Body of pancreas (tissue), 4 donors: Measurements from ENCODE around the gene TM9SF1. TPM values are rescaled to one million over a fixed set of nuclear protein-coding genes. Genes with fewer than 3 reads are reported as not detected.

Experiments
- ATAC-seq: fragments of 150-250 bp; one replicate; pipeline ENCODE4 v1.9.1; 2016
- DNase-seq, 4 donors: peaks; one replicate each; pipeline ENCODE4 v3.0.0-alpha.2; 2019
- H3K27ac ChIP-seq, 4 donors: fragments of 200-600 bp; sonication (generic); 1 replicate in 3 of 4; 2 replicates in 1 of 4; pipeline versions ENCODE4 v1.5.1 to v1.6.1; 2016 to 2019; ENCODE audit warnings: mild to moderate bottlenecking in 1 of 4, mixed read lengths in 1 of 4, moderate library complexity in 1 of 4
- H3K27me3 ChIP-seq, 2 donors: fragments of 200-600 bp; sonication (generic); one replicate each; pipeline ENCODE4 v1.6.0; 2016; ENCODE audit warnings: mild to moderate bottlenecking in 1 of 2
- H3K36me3 ChIP-seq, 2 donors: fragments of 200-600 bp; sonication (generic); replicated peaks in 1 of 2; 2 replicates each; pipeline ENCODE4 v1.5.1; 2016; ENCODE audit warnings: low read depth in 2 of 2; ENCODE audit not compliant: insufficient read depth in 1 of 2
- H3K4me1 ChIP-seq: fragments of 200-600 bp; sonication (generic); one replicate; pipeline ENCODE4 v1.6.0; 2016
- H3K4me3 ChIP-seq, 2 donors: fragments of 200-600 bp; sonication (generic); 1 replicate in 1 of 2; 2 replicates in 1 of 2; pipeline ENCODE4 v1.5.1; 2016 to 2019
- H3K9me3 ChIP-seq, 3 donors: fragments of 200-600 bp; sonication (generic); 1 replicate in 2 of 3; 2 replicates in 1 of 3; pipeline ENCODE4 v1.5.1; 2016
- CTCF ChIP-seq, 7 experiments: fragments of 450-650 bp in 4 of 7; fragments of 200-600 bp in 3 of 7; sonication (generic) in 3 of 7; IDR thresholded peaks; one replicate each; pipeline ENCODE4 v1.5.1; 2016 to 2019; ENCODE audit warnings: antibody characterized with exemption in 7 of 7
- POLR2A ChIP-seq, 3 donors: fragments of 450-650 bp; IDR thresholded peaks; one replicate each; pipeline ENCODE4 v1.6.1; 2016; ENCODE audit warnings: antibody characterized with exemption in 3 of 3, mild to moderate bottlenecking in 2 of 3
- WGBS, 2 donors: methylation state at CpG; one replicate each; pipeline ENCODE4 v1.1.5; 2017; 5-methylcytosine and 5-hydroxymethylcytosine counted together
- intact Hi-C: fragments of 100-400 bp; cut with DNase I; formaldehyde crosslinking; loops from one replicate; pipeline ENCODE4 v1.15.1; 2023
- total RNA-seq, 2 donors: library from RNA; depleted of rRNA; stranded (reverse); fragments of >200 nt; gene quantifications; one replicate each; pipeline ENCODE4 v1.1.0, GENCODE V29; 2016

Gene TM9SF1
- total RNA-seq = 10 to 100 TPM; 57.9 to 59.7 TPM

GRCh38 chr14:24195186-24196070, at the start of gene TM9SF1:
Gene TM9SF1 (minus strand): TSS chr14:24195441. CDS start chr14:24195019, 422 bp downstream.
- 0% methylated on average over 46 to 89 of the region's 89 CpGs for WGBS, 2 donors
- TF ChIP-seq CTCF (IDR thresholded peaks at IDR 0.05) (peak in 2 of 7 experiments; percentile 3 to 6), POLR2A (IDR thresholded peaks at IDR 0.05) (peak; percentile 79 to 88 (median 87))
- H3K36me3 ChIP-seq = peaks cover 0 to 7% of the 10 kb centered on the region in 2 donors
- peaks cover 54% of the 10 kb centered on the region for H3K4me1 ChIP-seq
- no peaks in the 10 kb centered on the region for H3K27me3 ChIP-seq
- peak within 1 kb of the TSS; percentile 92 to 98 (median 96) for H3K27ac ChIP-seq
- DNase-seq (peak; percentile 87 to 90 (median 90)), ATAC-seq (peak; percentile 96)
- intact Hi-C loops = no loop called here
- H3K9me3 ChIP-seq = no peaks in the 10 kb centered on the region
- H3K4me3 ChIP-seq = peak within 1 kb of the TSS; percentile 78 to 87

- 46 to 47% methylated on average over 10 of the region's 10 CpGs for WGBS, 2 donors
- Histone ChIP-seq H3K4me3 (peak overlapping the region in 1 of 2 donors; percentile 12), H3K27ac (peak overlapping the region; percentile 92 to 100 (median 96)), H3K9me3 (no peaks in the 10 kb centered on the region), H3K27me3 (no peaks in the 10 kb centered on the region), H3K36me3 (peaks cover 6 to 13% of the 10 kb centered on the region in 2 donors), H3K4me1 (peaks cover 39% of the 10 kb centered on the region)
- no peak for ATAC-seq
- TF ChIP-seq POLR2A (IDR thresholded peaks at IDR 0.05) (no peak), CTCF (IDR thresholded peaks at IDR 0.05) (no peak)
- intact Hi-C loops = no loop called here
- DNase-seq = peak in 3 of 4 donors; percentile 49 to 53 (median 51)
Measured at GRCh38 chr14:24243336-24243836, 48.1 kb upstream of the TM9SF1 start.

- intact Hi-C loops = no loop called here
- TF ChIP-seq POLR2A (IDR thresholded peaks at IDR 0.05) (no peak), CTCF (IDR thresholded peaks at IDR 0.05) (peak; percentile 55 to 87 (median 78))
- Histone ChIP-seq H3K27me3 (no peaks in the 10 kb centered on the region), H3K4me3 (peak overlapping the region; percentile 30 to 49), H3K27ac (peak overlapping the region; percentile 92 to 100 (median 96)), H3K36me3 (peaks cover 6 to 22% of the 10 kb centered on the region in 2 donors), H3K9me3 (no peaks in the 10 kb centered on the region), H3K4me1 (peaks cover 39% of the 10 kb centered on the region)
- 0 to 2% methylated on average over 19 to 38 of the region's 39 CpGs for WGBS, 2 donors
- peak; percentile 93 to 96 (median 96) for DNase-seq
- ATAC-seq = peak; percentile 91
Measured at GRCh38 chr14:24241829-24242443, 46.7 kb upstream of the TM9SF1 start.

GRCh38 chr14:24240110-24240918, 45.1 kb upstream of the TM9SF1 start:
- Histone ChIP-seq H3K4me3 (no peak overlapping the region), H3K9me3 (no peaks in the 10 kb centered on the region), H3K36me3 (peaks cover 6 to 27% of the 10 kb centered on the region in 2 donors), H3K4me1 (peaks cover 39% of the 10 kb centered on the region), H3K27ac (peak overlapping the region in 1 of 4 donors; percentile 100), H3K27me3 (no peaks in the 10 kb centered on the region)
- intact Hi-C loops = no loop called here
- DNase-seq (peak in 1 of 4 donors; percentile 13), ATAC-seq (no peak)
- TF ChIP-seq POLR2A (IDR thresholded peaks at IDR 0.05) = no peak
- no peak for TF ChIP-seq CTCF (IDR thresholded peaks at IDR 0.05)
- WGBS, 2 donors = 64 to 81% methylated on average over 9 of the region's 9 CpGs
